GM12878 (cell line): ENCODE data around the gene YPEL3. TPM values are rescaled to one million over a fixed set of nuclear protein-coding genes. Genes with fewer than 3 reads are reported as not detected.
A peak's percentile ranks its signal among the peaks of the same experiment; 100 is the strongest.

Experiments used
- ATAC-seq: fragments of 200-7000 bp; cut with Tn5 transposase; 3 replicates; pipeline ENCODE4 v1.9.1; 2020; ENCODE audit warnings: mild to moderate bottlenecking, moderate library complexity
- BruUV-seq: library from RNA; stranded (reverse); fragments of 400-500 nt; replicated peaks from 2 replicates; lab custom pipeline; 2021; lab: Mats Ljungman, UMichigan
- CTCF ChIA-PET: fragments of 300-600 bp; sonication (Branson Sonifier 250); formaldehyde crosslinking; extraction: SDS; loops from one replicate; lab custom pipeline; 2021; ENCODE audit warnings: inconsistent platforms; lab: Yijun Ruan, JAX
- POLR2A ChIA-PET: fragments of 350-600 bp; formaldehyde crosslinking; extraction: SDS; loops from one replicate; lab custom pipeline; 2021; ENCODE audit warnings: inconsistent platforms; lab: Charles Lee
- RAD21 ChIA-PET: fragments of 300-600 bp; sonication (Branson Sonifier 250); formaldehyde crosslinking; loops from one replicate; lab custom pipeline; 2023; ENCODE audit warnings: antibody characterized with exemption; ENCODE audit not compliant: unreplicated experiment; lab: Charles Lee
- SMC1A ChIA-PET: fragments of 300-600 bp; sonication (Branson Sonifier 250); formaldehyde crosslinking; loops from one replicate; lab custom pipeline; 2023; ENCODE audit not compliant: unreplicated experiment, uncharacterized antibody; lab: Charles Lee
- DNase-seq: peaks from one replicate; pipeline ENCODE4 v3.0.0-alpha.2; 2011; ENCODE audit warnings: low read depth, low spot score
- FAIRE-seq: peaks from 3 replicates; lab custom pipeline; 2011; peaks lifted over from hg19 to GRCh38; lab: Jason Lieb, UNC
- H2AFZ ChIP-seq: 2 replicates; pipeline ENCODE4 v1.6.0; 2011; ENCODE audit warnings: low read depth, low read length, control low read depth; ENCODE audit not compliant: control insufficient read depth
- H3K27ac ChIP-seq: 2 replicates; pipeline ENCODE4 v1.5.1; 2011; ENCODE audit warnings: control low read depth; ENCODE audit not compliant: control insufficient read depth, insufficient read depth
- H3K27me3 ChIP-seq, 2 experiments: replicated peaks in 1 of 2; 2 replicates each; pipeline versions ENCODE4 v1.6.0 to v1.6.1; 2011; ENCODE audit warnings: low read length in 1 of 2; ENCODE audit not compliant: control insufficient read depth in 2 of 2, insufficient read depth in 2 of 2
- H3K36me3 ChIP-seq, 2 experiments: 2 replicates each; pipeline ENCODE4 v1.5.1; 2011; ENCODE audit warnings: low read length in 1 of 2; ENCODE audit not compliant: control insufficient read depth in 2 of 2, insufficient read depth in 2 of 2
- H3K4me1 ChIP-seq: 2 replicates; pipeline ENCODE4 v1.6.1; 2011; ENCODE audit warnings: mild to moderate bottlenecking, low read length, moderate library complexity, mixed read lengths; ENCODE audit not compliant: control insufficient read depth, insufficient read depth
- H3K4me2 ChIP-seq: 2 replicates; pipeline ENCODE4 v1.6.0; 2011; ENCODE audit warnings: control low read depth; ENCODE audit not compliant: control insufficient read depth, insufficient read depth
- H3K4me3 ChIP-seq: fragments of 200-600 bp; sonication (generic); 2 replicates; pipeline ENCODE4 v1.5.1; 2016
- H3K79me2 ChIP-seq: 2 replicates; pipeline ENCODE4 v1.6.0; 2011; ENCODE audit warnings: low read length; ENCODE audit not compliant: control insufficient read depth, insufficient read depth
- H3K9ac ChIP-seq: 2 replicates; pipeline ENCODE4 v1.8.0; 2011; ENCODE audit warnings: low read length, control low read depth, mixed read lengths; ENCODE audit not compliant: control insufficient read depth, insufficient read depth
- H3K9me3 ChIP-seq: replicated peaks from 3 replicates; pipeline ENCODE4 v1.5.1; 2011; ENCODE audit warnings: mild to moderate bottlenecking, low read length; ENCODE audit not compliant: control insufficient read depth, insufficient read depth
- H4K20me1 ChIP-seq: 2 replicates; pipeline ENCODE4 v1.6.0; 2011; ENCODE audit not compliant: control insufficient read depth, insufficient read depth
- BCLAF1 ChIP-seq: fragments of 450-650 bp; IDR thresholded peaks from 2 replicates; pipeline ENCODE4 v1.6.1; 2017; ENCODE audit warnings: antibody characterized with exemption, mild to moderate bottlenecking, moderate library complexity
- CHD2 ChIP-seq: IDR thresholded peaks from 2 replicates; pipeline ENCODE4 v1.6.1; 2011; ENCODE audit warnings: low read depth, low read length, improper control_type of control experiment, borderline replicate concordance
- GATAD2B ChIP-seq: fragments of 450-650 bp; conservative IDR thresholded peaks from 2 replicates; pipeline ENCODE4 v1.6.1; 2017; ENCODE audit warnings: low read depth, mild to moderate bottlenecking, moderate library complexity
- HDAC2 ChIP-seq: fragments of 200-600 bp; sonication (generic); IDR thresholded peaks from 2 replicates; pipeline ENCODE4 v1.6.1; 2017
- IRF4 ChIP-seq: IDR thresholded peaks from 2 replicates; pipeline ENCODE4 v1.6.1; 2011; ENCODE audit warnings: low read depth, low read length
- MAX ChIP-seq: IDR thresholded peaks from 2 replicates; pipeline ENCODE4 v1.6.1; 2012; ENCODE audit warnings: low read depth, low read length, improper control_type of control experiment
- NFYB ChIP-seq: IDR thresholded peaks from 2 replicates; pipeline ENCODE4 v1.6.1; 2011; ENCODE audit warnings: low read depth, mild to moderate bottlenecking, low read length, improper control_type of control experiment, moderate library complexity; ENCODE audit not compliant: insufficient read depth
- NR2C2 ChIP-seq: IDR thresholded peaks from 2 replicates; pipeline ENCODE4 v1.6.1; 2011; ENCODE audit warnings: borderline replicate concordance, low read depth; ENCODE audit not compliant: control insufficient read depth, insufficient read length
- PKNOX1 ChIP-seq: fragments of 450-650 bp; IDR thresholded peaks from 2 replicates; pipeline ENCODE4 v1.6.1; 2016; ENCODE audit warnings: mild to moderate bottlenecking
- RBBP5 ChIP-seq: fragments of 200-600 bp; sonication (generic); conservative IDR thresholded peaks from 2 replicates; pipeline ENCODE4 v1.6.1; 2016
- RELA ChIP-seq: fragments of 450-650 bp; IDR thresholded peaks from 2 replicates; pipeline ENCODE4 v1.8.0; 2014; ENCODE audit warnings: borderline replicate concordance; ENCODE audit not compliant: partially characterized antibody
- RFX5 ChIP-seq: IDR thresholded peaks from 2 replicates; pipeline ENCODE4 v1.6.1; 2011; ENCODE audit warnings: low read depth, low read length, improper control_type of control experiment
- SMARCA5 ChIP-seq: fragments of 450-650 bp; IDR thresholded peaks from 2 replicates; pipeline ENCODE4 v1.6.1; 2017; ENCODE audit warnings: mild to moderate bottlenecking
- TARDBP ChIP-seq: IDR thresholded peaks from 2 replicates; pipeline ENCODE4 v1.6.1; 2016; ENCODE audit warnings: borderline replicate concordance
- ZBTB40 ChIP-seq: fragments of 450-650 bp; IDR thresholded peaks from 2 replicates; pipeline ENCODE4 v1.6.1; 2016; ENCODE audit warnings: mild to moderate bottlenecking, moderate library complexity, borderline replicate concordance
- ZNF24 ChIP-seq: fragments of 450-650 bp; IDR thresholded peaks from 2 replicates; pipeline ENCODE4 v1.6.1; 2017; ENCODE audit warnings: antibody characterized with exemption, mild to moderate bottlenecking
- WGBS: methylation state at CpG from one replicate; pipeline ENCODE4 v1.1.6; 2016; ENCODE audit warnings: low lambda C conversion rate; ENCODE audit not compliant: insufficient replicate concordance, insufficient coverage; ENCODE audit errors: missing lambda C conversion rate; 5-methylcytosine and 5-hydroxymethylcytosine counted together
- in situ Hi-C: fragments of 300-500 bp; cut with MboI; formaldehyde crosslinking; loops from 9 replicates; pipeline ENCODE4 v1.14.3; 2018; ENCODE audit warnings: mixed read lengths
- intact Hi-C: fragments of 100-400 bp; cut with micrococcal nuclease; formaldehyde crosslinking; loops from one replicate; pipeline ENCODE4 v1.14.2; 2022; ENCODE audit not compliant: unreplicated experiment
- polyA plus RNA-seq, 11 experiments: library from polyadenylated mRNA; depleted of rRNA in 4 of 11; unstranded in 6 of 11; stranded (reverse) in 5 of 11; fragments of >200 nt; fragmentation: Nextera tagmentation in 4 of 11; fragmentation: Illumina TruSeq in 1 of 11; extraction: Ambion mirVana in 4 of 11; extraction: Trizol in 1 of 11; gene quantifications; 1 replicate in 1 of 11; 2 replicates in 10 of 11; pipeline versions ENCODE4 v1.2.1 to v1.2.3, GENCODE V29; 2011 to 2016; ENCODE audit warnings: inconsistent platforms in 2 of 11, missing spikeins in 2 of 11, low read depth in 1 of 11
- total RNA-seq, 4 experiments: library from RNA; depleted of rRNA in 3 of 4; stranded (reverse); fragments of >200 nt in 3 of 4; fragmentation: Illumina TruSeq in 1 of 4; extraction: Trizol in 1 of 4; gene quantifications; 2 replicates each; pipeline versions ENCODE4 v1.2.1 to v1.2.3, GENCODE V29; 2013 to 2021

YPEL3 gene
- total and polyA plus RNA-seq, 10 of the 15 experiments (the other 5 are each of a cell fraction or from before 2014, with no cell fraction given): 1.3 to 22.0 (median 12.1) TPM

- Histone ChIP-seq H3K4me2 (peak overlapping the region; percentile 81), H3K27ac (peak overlapping the region; percentile 94), H3K36me3 (peaks cover 12 to 14% of the 10 kb centered on the region in 2 experiments), H3K9me3 (no peaks in the 10 kb centered on the region), H3K9ac (peak overlapping the region; percentile 93), H3K79me2 (peaks cover 48% of the 10 kb centered on the region), H3K4me3 (peak overlapping the region; percentile 94), H3K27me3 (no peaks in the 10 kb centered on the region), H4K20me1 (peaks cover 13% of the 10 kb centered on the region), H2AFZ (peak overlapping the region; percentile 35), H3K4me1 (peaks cover 20% of the 10 kb centered on the region)
- SMC1A ChIA-PET: interaction anchor here (0.6 to 1.2 kb wide), 5 partner anchors 13 to 414 kb away, joined by 3 to 9 read pairs (median 3); partner anchors contain the start of gene TBX6
- FAIRE-seq (no peak), ATAC-seq (no peak), DNase-seq (no peak)
- RAD21 ChIA-PET: interaction anchor here (0.8 to 3.7 kb wide), 3 partner anchors 29 to 120 kb away, joined by 3 to 42 read pairs (median 4); partner anchors contain the start of genes CORO1A and TBX6
- CTCF ChIA-PET: interaction anchor here (0.7 to 8.5 kb wide), 6 partner anchors 9 to 398 kb away, joined by 3 to 77 read pairs (median 4); partner anchors contain the start of gene TBX6
- WGBS: 47% methylated on average over 12 of the region's 12 CpGs
- intact Hi-C loops: no loop called here
- POLR2A ChIA-PET: interaction anchor here (0.7 to 4.3 kb wide), 5 partner anchors 10 to 136 kb away, joined by 3 to 16 read pairs (median 4); partner anchors contain the start of gene PPP4C
- in situ Hi-C loops: no loop called here
- no TSS peak for BruUV-seq
- 0 out of 2 replicates have a peak, but pooled peaks have one; percentile 14 for TF ChIP-seq GATAD2B
- no peak for TF ChIP-seq HDAC2
- TF ChIP-seq IRF4: no peak
- no peak for TF ChIP-seq RFX5
- peak; percentile 87 for TF ChIP-seq ZNF24
- TF ChIP-seq NR2C2: no peak
- TF ChIP-seq ZBTB40: no peak
- TF ChIP-seq PKNOX1: no peak
- no peak for TF ChIP-seq TARDBP
- TF ChIP-seq CHD2: no peak
- no peak for TF ChIP-seq MAX
- TF ChIP-seq BCLAF1: no peak
- TF ChIP-seq SMARCA5: 0 out of 2 replicates have a peak, but pooled peaks have one; percentile 16
- no peak for TF ChIP-seq NFYB
- TF ChIP-seq RELA: no peak
- TF ChIP-seq RBBP5: no peak
Observed at GRCh38 chr16:30063278-30063892, 32.6 kb downstream of the YPEL3 start.
